Globus pallidus (tissue), 1 donor: ENCODE results near the gene PEX5L.

Experiments
- DNase-seq: peaks from one replicate; pipeline ENCODE4 v3.0.0-alpha.2; 2015; ENCODE audit warnings: low spot score

PEX5L gene

DNA sequence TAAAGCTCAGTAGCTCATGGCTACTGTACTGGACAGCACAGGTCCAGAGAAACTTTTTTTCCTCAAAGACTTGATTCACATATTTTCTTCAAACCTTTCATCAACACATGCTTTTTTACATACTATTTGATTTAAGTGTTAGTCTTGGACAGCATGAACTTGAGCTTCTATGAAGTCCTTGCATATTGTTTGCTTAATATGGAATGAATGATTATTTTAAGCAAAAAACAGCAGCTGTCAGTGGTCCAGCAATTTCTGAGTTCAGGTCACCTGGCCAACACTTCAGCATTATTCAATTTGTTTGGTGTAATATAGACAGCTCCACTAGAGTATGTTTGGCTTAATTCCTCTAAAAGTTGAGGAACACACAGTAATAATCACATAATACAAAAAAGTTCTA lies 141.4 kb downstream of the PEX5L start:
- DNase-seq, result no peak

DNA sequence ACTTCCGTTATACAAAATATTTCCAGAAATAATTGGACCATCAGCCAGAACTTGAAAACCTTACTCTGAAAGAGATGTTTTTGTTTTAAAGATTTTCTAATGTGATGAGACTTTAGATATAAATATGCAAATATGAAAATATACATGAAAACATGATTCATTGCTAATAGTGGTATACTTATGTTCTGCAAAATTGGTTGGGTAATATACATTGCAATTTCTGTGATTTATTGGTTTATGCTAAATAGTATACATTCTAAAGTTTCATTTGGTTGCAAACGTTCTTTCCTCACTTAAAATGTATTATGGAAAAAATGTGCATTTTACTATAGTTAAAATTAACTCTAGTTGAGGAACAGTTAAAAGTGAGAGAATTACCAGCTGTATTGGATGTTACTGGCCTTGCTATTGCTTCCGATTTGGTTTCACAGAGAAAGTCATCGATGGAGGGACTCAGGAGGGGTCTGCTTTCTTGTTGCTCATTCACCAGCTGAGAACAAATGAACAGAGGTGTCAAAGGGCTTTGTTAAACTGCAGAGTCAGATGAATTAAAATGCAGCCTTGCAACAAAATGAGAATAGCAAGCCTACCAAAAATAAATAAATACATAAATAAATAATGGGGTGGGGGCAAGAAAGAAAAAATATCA lies 149.3 kb downstream of the PEX5L start:
- DNase-seq, result no peak

DNA sequence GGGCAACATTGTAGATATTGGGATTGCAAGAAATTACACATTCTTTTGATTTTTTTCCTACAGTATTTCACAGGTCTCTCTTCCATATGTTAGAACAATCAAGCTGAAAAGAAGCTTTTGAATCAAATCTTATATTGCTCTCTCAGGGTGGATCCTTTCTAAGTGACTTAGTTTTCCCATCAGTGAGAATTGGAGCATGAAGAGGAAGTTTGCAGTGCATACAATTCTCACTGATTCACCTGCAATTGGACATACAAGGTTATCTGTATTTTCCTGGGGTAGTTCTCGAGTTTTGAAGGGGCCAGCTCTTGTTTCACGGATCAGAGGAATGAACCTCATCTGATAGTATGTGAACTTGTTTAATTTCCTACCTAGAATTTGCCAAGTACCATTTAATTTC lies 150.8 kb downstream of the PEX5L start:
- no peak for DNase-seq

DNA sequence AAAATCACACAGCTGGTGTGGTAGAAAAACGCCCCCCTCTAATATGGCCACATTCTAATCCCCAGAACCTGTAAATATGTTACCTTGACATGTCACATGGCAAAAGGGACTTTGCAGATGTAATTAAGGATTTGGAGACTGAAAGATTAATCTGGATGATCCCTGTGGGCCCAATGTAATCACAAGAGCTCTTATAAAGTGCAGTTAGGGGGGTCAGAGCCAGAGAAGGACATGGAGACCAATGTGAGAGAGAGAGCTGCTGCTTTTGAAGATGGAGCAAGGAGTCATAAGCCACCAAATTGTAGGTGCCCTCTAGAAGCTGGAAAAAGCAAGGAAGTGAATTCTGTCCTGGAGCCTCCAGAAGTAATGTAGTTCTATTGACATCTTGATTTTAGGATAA lies 152.6 kb downstream of the PEX5L start:
- no peak for DNase-seq

DNA sequence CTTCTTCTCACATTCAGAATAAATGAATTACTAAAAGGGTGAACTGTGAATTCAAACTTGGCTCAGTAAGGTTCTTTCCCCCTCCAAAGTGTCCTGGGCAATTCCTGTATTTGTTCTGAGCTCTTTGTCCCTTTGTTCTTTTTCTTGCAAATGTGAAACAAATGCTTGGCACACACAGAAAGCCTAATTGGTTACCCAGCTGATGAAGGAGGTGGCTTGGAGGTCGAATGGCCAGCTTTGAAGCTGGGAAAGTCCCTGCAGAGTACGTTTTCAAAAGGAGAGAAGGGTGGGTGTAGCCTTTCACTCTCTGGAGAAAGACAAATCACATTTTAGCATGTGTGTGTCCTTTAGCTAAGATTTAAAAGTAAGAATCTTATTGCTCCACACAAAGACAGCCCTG lies 154.4 kb downstream of the PEX5L start:
- peak; percentile 53 for DNase-seq

DNA sequence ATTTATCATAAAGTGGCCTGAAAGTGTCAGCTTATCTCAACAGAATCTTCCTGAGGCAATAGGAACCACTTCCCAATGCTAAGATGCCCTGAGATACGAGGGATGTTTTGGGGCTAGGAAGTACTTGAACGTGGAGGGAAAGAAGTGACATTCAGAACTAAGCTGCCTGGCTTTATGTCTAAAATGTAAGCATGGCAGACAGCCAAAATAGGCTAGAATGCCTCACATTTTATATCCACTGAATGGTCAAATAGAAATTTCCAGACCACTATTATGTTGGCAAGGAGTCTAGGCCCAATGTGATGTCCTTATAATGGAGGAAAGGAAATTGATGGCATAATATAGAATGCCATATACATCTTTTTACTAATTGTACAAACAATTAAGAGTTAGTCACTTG lies 154.9 kb downstream of the PEX5L start:
- DNase-seq, result no peak

DNA sequence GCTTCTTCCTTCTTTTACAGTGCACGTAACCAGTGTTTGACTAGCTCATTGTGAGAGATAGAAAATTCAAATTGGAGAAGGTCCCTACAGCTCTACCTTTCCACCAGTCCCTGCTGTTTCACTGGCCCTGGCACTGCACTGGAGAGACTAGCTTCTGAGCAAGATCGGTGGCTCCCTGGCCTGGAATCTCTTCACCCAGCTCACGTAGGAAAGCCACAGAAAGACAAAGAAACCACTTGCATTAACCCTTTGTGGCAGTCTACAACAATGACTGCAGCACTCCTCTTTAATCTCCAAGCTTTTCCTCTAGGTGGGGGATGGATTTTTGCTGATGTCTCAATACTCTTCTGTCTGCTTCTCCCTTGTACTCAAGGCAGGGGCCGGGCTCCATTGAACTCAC lies 155.9 kb downstream of the PEX5L start:
- DNase-seq, result no peak

DNA sequence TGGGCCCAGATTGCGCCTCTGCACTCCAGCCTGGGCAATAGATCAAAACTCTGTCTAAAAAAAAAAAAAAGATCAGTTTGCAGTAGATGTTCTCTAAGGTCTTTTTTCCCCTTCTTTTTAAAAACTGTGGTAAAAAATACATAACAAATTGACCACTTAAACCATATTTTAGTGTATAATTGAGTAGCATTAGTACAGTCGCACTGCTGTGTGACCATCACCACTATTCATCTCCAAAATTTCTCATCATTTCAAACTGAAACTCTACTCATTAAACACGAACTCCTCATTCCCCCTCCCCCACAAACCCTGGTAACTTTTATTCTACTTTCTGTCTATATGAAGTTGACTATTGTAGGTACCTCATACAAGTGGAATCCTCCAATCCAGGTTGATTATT lies 160.3 kb downstream of the PEX5L start:
- DNase-seq, result no peak

DNA sequence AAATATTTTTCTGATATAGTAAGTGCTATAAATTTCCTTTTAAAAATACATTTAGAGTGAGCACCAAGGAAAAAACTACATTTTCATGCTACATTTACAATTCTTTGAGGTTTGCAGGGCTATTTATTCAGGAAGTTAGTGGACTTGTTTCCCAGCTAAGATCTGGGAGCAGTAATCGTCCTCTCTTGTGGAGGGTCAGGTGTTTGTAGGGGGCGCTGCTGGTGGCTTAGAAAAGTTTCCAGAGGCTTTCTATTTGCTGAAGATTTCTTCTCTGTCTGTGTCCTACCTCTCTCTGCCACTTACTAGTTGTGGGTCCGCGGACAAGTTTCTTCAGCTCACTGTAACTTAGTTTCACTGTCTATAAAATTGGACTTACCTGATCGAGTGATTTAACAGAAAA lies 163.9 kb downstream of the PEX5L start:
- no peak for DNase-seq

DNA sequence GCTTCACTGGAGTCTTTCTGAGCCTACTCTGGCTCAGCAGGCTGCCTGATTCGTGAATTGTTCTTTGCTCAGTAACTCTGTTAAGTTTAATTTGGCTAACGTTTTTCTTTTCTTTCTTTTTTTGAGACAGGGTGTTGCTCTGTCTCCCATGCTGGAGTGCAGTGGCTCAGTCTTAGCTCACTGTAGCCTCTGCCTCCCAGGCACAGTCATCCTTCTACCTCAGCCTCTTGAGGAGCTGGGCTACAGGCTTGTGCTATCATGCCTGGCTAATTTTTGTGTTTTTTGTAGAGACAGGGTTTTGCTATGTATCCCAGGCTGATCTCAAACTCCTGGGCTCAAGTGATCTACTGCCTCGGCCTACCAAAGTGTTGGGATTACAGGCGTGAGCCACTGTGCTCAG lies 165.0 kb downstream of the PEX5L start:
- no peak for DNase-seq

DNA sequence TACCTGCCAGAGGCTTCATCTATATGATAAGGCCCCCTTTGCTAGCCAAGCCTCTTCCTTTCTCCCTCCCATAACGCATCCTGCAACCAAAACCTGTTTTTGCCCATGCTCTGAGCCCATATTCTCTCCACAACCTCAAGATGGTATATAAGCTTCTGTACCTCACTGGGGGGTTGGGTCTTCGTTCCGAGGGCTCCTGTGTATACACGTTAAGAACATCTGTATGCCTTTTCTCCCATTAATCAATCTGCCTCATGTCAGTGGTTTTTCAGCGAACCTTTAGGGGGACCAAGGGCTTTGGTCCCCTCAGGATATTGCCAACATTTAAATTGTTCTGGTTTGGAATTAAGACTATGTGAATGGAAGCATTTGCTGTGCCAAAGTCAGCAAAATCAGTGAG lies 168.0 kb downstream of the PEX5L start:
- no peak for DNase-seq

DNA sequence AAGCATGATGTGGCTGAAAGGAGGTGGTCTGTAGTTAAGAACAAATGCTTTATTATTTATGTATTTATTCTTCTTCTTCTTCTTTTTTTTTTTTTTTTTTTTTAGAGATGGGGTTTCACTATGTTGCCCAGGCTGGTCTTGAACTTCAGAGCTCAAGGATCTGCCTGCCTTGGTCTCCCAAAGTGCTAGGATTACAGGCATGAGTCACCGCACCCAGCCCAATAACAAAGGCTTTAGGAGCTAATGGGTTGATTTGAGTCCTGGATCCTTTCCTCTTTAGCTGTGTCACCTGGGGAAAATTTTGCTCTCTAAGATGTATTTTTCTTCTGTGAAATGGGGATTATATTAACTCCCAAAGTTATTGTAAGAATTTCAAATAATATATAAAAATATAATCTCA lies 168.8 kb downstream of the PEX5L start:
- no peak for DNase-seq

DNA sequence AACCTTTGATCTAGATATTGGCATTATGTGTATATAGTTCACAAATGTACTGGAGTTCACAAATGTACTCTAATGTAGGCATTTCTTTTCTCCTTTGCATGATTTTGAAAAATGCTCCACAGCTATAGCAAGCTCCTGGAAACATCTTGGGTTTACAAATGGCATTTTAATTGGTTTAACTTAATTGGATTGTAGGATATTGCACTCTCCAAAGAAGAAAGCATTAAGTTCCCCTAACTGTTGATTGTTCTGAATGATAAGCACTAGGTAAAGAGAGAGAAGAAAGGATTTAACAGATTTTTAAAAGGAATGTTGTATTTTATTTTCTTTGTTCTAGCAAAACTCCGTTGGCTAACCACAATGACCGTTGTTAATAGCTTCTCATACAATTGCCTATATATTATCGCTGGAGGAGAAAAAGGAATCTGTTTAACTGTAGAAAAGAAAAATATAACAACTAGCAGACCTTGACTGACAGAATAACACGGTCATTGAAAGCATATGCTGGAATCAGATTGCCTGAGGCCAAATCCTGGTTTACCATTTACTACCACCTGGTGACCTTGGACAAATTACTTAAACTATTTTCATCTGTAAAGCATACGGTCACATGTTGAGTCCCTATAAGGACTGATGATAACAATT lies 170.8 kb downstream of the PEX5L start:
- no peak for DNase-seq

DNA sequence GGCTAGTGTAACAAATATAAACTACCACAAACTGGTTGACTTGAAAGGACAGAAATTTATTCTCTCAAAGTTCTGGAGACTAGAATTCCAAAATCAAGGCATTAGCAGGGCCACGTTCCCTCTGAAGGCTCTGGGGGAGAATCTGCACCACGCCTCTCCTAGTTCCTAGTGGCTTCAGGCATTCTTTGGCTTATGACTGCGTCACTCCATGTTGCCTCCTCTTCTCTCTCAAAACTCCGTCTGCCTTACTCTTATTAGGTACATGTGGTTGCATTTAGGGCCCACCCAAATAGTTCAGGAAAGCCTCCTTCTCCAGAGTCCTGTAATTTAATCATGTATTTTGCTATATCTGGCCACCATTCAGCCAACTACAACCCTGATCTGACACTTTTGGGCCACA lies 174.8 kb downstream of the PEX5L start:
- no peak for DNase-seq

DNA sequence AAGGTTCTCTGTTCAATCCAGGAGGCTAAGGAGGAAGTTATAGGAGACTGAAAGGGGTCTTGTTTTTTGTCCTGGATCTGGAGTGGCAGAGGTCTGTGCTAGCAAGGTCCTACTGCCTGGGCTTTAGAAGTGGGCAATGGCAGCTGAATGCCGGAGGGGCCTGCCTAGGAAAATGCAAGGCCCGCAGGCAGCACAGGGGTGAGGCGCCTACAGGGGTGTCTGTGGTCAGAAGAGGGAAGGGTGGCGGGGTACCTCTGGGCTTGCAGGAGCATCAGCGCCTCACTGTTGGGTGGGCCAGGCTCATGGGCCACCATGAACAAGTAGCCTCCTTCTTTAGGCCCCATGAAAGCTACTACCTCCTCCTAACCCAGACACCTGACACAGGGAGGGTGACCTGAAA lies 175.4 kb downstream of the PEX5L start:
- DNase-seq, result no peak

DNA sequence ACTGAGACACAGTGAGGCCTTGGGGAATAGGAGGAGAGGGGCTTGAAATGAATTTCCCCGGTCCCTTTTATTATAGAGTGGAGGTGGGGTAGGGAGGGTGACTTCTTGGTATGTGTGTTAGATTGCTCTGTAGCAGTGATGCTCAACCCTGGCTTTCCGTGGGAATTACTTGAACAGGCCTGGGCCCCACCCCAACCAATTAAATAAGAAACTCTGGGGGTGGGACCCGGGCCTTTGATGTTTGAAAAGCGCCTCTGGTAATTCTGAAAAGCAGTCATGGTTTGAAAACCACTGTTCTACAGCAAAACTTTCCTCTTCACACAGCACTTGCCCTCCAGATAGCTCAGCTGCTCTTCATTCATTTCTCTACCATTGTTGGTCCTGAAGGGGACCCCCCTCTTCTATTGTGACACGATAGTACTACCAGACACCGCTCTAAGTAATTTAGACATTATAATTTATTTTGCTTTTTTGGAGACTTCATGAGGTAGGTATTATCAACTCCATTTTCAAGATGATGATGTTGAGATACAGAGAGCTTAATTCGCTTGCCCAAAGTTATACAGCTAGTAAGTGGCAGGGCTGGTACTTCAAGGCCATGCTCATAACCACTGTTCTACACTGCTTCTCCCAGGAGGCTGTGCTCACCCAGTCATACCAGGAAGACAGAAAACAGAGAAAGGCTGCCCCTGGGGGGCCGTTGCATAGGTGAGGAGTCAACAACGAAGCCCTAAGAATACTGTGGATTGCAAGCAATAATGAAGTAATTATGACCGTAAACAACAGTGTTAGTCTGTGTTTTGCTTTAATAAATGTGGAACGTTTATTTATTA lies 176.2 kb downstream of the PEX5L start:
- no peak for DNase-seq

DNA sequence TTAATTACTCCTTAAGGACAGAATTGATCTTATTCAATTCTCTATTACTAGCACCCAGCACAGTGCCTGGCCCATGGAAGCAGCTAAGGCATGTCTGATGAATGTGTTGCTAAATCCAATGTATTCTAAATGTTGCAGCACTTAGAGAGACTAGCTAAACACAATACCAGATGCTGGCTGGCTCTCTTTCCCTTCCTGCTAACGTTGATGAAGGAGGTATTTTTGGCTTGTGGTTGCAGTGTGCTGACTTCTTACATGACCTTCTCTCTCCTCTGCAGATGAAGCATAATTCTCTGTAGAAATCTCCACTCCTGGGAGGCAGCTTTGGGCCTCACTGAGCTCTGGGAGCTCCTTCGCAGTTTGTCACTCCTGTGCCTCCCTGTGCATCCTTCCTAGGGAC lies 183.6 kb downstream of the PEX5L start:
- no peak for DNase-seq

DNA sequence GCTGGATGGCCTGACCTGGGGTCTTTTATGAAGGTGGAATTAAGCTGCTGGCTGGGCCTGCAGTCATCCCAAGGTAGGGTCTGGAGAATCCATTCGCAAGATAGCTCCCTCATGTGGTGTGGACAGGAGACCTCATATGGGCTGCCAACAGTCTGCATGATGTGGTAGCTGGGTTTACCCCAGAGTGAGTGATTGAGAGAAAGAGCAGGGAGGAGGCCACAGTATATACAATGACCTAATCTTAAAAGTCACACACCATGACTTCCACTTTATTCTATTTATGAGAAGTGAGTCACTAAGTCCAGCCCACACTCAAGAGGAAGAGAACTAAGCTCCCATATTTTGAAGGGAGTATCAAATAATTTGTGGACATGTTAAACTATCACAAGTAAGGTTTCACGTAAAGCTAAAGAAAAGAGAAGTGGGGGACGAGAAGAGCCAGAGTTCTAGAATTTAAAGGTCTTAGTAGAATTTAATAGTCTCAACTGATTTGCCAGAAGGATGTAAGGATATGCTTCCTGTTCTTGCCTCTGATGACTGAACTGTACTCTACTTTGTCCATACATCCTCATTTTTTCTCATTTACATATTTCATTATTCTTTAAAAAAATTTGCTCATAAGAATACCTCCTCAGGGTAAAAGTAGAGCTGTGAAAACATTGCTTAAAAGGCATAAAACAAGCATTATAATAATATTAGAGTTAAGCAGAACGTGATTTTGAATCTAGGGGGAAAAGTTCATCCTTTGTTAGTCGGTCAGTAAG lies 184.4 kb downstream of the PEX5L start:
- DNase-seq, result no peak

DNA sequence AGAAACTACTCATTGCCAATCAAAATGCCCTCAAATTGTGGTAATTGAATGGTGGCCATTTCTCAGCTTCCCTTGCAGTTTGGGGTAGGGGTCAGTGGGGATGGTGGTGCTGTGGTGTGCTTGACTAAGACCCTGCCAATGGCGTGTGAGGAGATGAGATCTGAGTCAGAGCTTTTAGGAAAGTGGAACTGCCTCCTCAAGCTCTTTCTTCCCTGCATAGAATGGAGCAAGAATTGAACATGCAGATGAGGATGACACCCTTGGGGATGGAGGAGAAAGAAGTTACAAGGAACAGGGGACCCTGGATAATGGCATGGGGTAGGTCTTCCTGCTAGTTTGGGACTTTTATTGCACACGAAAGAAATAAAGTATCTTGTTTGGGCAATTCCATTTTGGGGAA lies 188.0 kb downstream of the PEX5L start:
- DNase-seq, result no peak

DNA sequence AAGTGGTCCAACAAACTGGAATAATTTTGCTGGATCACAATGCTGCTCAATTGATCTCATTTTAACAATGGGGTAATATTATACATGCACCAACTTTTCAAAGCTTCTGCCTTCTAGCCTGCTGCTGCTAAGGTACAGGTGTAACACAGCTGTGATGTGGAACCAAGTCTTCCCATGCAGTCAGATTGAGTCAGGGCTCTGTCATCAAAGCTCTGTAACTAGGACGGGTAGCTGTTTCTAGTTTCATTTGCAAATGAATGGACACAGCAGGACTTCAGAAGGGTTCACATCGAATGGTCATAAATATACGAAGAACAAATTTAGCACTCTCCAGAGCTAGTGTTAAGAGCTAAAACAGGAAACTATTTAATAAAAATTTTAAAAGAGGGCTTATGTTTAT lies 194.7 kb downstream of the PEX5L start:
- DNase-seq, result no peak

DNA sequence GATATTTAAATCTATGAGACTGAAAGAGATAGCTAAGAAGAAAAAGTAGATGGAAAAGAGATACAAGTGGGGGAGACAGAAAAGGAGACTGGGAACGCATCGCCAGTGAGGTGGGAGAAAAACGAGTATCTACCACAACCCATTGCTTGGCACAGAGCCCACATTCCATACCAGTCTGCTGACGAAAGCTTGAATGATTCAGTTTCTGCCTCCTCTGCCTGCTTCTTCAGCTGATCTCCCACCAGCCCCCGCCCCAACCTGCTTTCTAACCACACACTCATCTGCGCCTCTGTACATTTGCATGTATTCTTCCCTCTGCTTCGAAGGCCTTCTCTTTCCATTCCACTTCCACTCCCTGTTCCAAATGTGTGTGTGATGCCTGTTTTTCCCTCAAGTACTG lies 195.8 kb downstream of the PEX5L start:
- DNase-seq, result no peak

DNA sequence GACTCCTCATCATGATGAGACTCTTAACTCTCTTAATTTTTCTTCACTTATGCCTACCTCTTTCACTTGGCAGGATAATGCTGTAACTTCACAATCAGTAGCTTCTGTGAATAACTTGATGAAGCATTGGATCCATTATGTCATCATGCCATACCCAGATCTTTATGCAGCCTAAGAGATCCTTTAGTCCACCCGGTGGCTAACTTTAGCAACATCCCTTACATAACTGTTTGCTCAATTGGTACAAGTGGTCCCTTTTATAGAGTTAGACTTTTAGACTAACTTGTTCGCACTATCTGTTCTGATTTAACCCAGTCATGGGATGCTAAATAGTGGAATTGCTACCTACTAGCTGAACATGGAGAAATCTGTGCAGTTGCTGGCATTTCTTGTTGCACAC lies 199.4 kb downstream of the PEX5L start:
- DNase-seq, result no peak

DNA sequence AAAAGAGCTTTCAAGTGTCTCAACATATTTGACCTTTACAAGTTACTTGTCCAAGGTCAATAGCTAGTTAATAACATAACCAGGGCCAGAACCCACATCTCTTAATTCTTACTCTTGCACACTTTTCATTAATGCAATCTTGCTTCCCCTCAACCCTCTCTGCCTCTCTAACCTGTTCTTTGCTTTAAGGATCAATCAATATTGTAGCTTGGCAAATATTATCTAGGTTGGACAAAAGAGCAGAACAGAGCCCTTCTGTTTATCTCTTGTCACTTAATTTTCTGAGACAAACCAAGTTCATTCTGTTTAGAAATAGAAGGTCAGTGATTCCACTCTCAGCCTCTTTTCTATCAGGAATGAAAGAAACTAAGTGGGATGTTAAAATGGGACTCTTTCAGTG lies 203.4 kb downstream of the PEX5L start:
- DNase-seq, result no peak
